GM18517 (cell line): ENCODE data around the gene UBE2Q2.

Source experiments
- ATAC-seq: cut with Tn5 transposase; IDR thresholded peaks from one replicate; pipeline ENCODE4 v1.9.1; 2021; ENCODE audit warnings: mild to moderate bottlenecking, moderate library complexity; ENCODE audit not compliant: unreplicated experiment

The UBE2Q2 gene

DNA sequence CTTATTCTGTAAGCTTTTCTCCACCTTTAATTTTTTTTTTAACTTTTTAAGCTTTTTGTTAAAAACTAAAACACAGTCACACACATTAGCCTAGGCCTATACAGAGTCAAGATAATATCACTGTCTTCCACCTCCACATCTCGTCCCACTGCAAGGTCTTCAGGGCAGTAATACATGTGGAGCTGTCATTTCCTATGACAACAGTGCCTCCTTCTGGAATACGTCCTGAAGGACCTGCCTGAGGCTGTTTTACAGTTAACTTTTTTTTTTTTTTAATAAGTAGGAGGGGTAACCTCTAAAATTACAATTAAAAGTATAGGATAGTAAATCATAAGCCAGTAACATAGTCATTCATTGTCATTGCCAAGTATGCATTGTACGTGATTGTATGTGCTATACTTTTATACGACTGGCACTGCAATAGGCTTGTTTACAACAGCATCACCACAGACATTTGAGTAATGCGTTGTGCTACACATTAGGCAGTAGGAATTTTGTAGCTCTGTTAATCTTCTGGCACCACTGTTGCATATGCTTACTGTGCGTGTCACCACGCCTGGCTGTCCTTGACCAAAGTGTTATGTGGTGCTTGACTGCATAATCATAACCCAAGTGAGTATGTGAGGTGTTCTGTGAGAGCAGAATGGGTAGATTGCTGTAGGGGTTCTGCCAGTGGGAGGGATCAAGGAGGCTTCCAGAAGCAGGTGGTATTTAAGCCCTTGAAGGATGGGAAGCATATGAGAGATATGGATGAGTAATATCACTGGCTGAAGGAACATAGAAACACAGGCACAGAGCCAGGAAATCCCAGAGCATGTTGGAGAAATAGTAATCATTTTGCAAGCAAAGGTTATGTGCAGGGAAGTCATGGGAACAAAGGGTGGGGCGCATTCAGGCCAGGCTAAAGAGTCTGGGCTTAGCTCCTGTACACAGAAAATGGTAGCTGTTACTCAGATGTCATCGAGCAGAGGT is 78.8 kb downstream of the UBE2Q2 start:
- ATAC-seq, result no peak

GRCh38 chr15:75923756-75924155 is 80.5 kb downstream of the UBE2Q2 start:
- no peak for ATAC-seq

DNA sequence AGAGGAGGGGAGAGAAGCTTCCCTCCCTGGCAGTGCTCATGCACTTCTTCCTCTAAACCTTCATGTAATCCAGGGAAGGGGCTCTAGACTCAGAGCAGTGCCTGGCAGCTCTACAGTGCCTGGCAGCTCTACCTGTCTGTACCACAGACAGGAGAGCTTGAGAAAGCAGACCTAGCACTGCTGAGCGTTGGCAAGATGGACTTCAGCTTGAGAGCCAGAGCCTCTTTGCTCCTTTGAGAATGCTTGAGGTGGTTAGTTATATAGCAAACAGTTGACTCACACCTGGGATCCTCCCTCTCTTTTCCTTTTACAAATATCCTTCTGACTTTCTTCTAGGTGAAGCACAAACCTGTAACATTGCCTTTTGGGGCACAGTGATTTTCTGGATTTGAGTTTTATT is 81.3 kb downstream of the UBE2Q2 start:
- no peak for ATAC-seq

GRCh38 chr15:75925440-75925839 is 82.2 kb downstream of the UBE2Q2 start:
- no peak for ATAC-seq

DNA sequence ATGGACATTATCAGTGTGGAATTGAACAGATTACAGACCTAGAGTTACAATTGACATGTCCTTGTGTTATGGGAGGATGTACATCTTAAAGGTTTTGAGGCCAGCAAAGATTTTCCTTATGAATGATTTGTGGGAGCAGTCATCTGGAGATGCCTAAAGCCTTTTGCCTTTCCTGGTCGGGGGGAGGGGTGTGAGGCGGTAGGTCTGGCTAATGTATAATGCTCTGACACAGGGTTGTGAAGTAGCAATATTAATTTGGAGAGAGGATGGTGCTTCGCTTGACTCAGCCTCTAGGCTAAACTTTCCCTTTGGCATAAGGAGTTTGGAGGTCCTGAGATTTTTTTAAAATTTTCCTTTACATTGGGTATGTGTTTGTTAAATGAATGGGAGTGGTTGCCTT is 83.7 kb downstream of the UBE2Q2 start:
- no peak for ATAC-seq

GRCh38 chr15:75927601-75928000 is 84.4 kb downstream of the UBE2Q2 start:
- ATAC-seq, result no peak

GRCh38 chr15:75928680-75929608 is 85.7 kb downstream of the UBE2Q2 start:
- ATAC-seq, result no peak

GRCh38 chr15:75929799-75930565 is 86.7 kb downstream of the UBE2Q2 start:
- no peak for ATAC-seq

DNA sequence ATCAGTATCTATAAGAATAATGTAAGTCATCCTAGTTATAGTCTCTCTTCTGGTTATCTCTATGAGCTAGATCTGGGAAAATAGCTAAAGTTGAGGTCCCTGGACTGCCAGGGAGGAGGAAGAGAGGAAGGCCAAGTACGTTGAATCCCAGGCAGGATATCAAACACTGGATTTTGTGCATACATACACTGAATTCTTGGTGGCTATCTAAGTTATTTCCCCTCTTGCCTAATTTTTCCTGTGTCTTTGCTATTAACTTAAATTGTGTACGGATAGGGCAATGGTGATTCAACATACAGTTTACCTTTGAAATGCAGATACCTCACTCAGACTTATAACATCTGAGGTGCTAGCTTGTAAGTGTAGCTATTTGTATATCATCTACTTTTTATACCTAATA is 87.6 kb downstream of the UBE2Q2 start:
- no peak for ATAC-seq

- no peak for ATAC-seq
Measured at GRCh38 chr15:75942464-75942863, 99.2 kb downstream of the UBE2Q2 start.

- no peak for ATAC-seq
Measured at GRCh38 chr15:75943246-75943645, 100.0 kb downstream of the UBE2Q2 start.

GRCh38 chr15:75943713-75944215 is 100.5 kb downstream of the UBE2Q2 start:
- ATAC-seq, result no peak

DNA sequence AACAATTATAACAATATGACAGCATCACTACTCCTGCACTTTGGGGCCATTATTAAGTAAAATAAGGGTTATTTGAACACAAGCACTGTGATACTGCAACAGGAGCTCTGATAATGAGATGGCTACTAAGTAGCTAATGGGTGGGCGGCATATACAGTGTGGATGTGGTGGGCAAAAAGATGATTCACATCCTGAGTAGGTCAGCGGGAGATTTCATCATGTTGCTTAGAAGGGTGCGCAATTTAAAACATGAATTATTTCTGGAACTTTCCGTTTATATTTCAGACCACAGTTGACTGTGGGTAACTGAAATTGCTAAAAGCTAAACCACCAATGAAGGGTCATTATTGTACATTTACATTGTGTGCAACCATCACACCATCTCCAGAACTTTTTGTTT is 102.7 kb downstream of the UBE2Q2 start:
- ATAC-seq, result no peak

DNA sequence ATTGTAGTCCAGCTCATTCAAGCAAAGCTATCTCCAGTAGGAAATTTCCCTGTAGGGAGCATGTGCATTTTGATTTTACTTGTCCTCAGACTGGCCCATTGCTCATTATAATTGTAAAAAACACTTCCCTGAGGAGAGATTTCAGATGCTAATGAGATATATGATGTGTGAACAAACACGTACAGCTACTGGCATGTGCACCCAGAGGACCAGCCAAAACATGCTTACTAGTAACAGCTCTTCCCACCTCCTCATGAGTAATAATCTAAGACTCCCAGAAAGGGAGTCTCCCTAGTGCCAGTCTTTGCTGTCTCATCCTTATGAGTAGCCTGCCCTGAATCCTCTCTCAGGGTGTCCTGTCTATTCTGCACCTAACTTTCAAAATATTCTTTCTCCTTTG is 103.8 kb downstream of the UBE2Q2 start:
- ATAC-seq, result no peak

DNA sequence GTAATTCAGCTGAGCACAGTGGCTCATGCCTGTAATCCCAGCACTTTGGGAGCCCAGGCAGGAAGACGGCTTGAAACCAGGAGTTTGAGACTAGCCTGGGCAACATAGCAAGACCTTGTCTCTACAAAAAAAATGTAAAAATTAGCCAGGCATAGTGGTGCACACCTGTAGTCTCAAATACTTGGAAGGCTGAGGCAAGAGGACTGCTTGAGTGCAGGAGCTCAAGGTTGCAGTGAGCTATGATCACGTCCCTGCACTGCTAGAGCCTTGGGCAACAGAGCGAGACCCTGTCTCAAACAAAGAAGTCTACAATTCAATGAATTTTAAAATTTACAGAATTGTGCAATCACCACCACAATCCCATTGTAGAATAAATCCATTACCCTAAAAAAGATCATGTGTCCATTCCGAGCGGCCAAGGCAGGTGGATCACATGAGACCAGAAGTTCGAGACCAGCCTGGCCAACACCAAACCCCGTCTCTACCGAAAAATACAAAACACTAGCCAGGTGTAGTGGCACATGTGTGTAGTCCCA is 105.6 kb downstream of the UBE2Q2 start:
- ATAC-seq, result no peak
